ENCODE measurements around the gene LILRB1. TPM values are rescaled to one million over a fixed set of nuclear protein-coding genes. Genes with fewer than 3 reads are reported as not detected.

The LILRB1 gene
- total RNA-seq, 4 donors from 2014 or later = 1.4 to 5.0 (median 2.7) TPM

DNA sequence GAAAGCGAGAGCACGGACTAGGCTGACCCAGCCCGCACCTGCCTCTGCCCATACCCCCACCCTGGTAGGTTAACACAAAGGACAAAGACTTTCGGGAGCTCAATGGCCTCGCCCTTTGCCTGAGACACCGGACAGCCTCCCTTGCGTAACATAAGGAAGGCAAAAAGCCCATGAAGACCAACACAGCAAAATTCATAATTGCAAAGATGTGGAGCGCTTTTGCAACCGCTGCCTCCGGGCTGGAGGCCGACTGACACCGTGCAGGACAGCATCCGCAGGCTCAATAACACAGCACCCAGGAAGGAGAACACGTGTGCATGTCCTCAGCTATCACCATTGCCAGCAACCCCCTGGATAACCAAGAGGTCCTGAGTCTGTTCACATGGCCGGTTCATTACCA lies 21.5 kb upstream of the LILRB1 start:
- no peak for DNase-seq (ENCODE audit: extremely low spot score)
- 77% methylated on average over 12 of the region's 15 CpGs for WGBS
- peaks cover 0 to 48% (median 18%) of the 10 kb centered on the region in 4 donors for H3K9me3 ChIP-seq

DNA sequence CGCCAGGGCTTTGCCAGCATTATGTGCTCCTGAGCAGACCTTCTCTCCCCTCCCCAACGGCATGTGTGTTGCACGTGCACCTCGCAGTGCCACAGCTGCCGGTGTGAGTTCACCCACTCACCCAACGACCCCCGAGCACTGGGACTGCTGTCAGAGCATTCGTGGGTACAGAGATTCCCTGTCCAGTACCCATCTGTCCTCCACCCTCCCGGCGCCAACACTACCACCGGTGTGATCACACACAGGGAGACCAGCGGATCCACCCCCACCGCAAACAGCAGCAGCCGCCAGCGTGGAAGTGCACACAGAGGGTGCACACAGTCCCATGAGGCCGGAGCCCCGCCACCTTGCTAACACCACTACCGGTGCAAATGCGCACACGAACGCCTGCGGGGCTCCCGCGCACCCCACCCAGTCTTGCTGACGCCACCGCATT lies 20.9 kb upstream of the LILRB1 start:
- TF ChIP-seq POLR2AphosphoS5 (IDR thresholded peaks at IDR 0.05) = no peak
- TF ChIP-seq, protein P1, sequence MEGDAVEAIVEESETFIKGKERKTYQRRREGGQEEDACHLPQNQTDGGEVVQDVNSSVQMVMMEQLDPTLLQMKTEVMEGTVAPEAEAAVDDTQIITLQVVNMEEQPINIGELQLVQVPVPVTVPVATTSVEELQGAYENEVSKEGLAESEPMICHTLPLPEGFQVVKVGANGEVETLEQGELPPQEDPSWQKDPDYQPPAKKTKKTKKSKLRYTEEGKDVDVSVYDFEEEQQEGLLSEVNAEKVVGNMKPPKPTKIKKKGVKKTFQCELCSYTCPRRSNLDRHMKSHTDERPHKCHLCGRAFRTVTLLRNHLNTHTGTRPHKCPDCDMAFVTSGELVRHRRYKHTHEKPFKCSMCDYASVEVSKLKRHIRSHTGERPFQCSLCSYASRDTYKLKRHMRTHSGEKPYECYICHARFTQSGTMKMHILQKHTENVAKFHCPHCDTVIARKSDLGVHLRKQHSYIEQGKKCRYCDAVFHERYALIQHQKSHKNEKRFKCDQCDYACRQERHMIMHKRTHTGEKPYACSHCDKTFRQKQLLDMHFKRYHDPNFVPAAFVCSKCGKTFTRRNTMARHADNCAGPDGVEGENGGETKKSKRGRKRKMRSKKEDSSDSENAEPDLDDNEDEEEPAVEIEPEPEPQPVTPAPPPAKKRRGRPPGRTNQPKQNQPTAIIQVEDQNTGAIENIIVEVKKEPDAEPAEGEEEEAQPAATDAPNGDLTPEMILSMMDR (IDR thresholded peaks at IDR 0.05) = no peak
- TF ChIP-seq POLR2A (IDR thresholded peaks at IDR 0.05; ENCODE audit: low read depth) = no peak
- peaks cover 0 to 32% (median 0%) of the 10 kb centered on the region in 4 donors for H3K27me3 ChIP-seq
- no peak overlapping the region for H3K4me3 ChIP-seq
- intact Hi-C loops (cut with DNase I) = no loop called here
- no peaks in the 10 kb centered on the region for H3K36me3 ChIP-seq
- no peak overlapping the region for H3K27ac ChIP-seq (replicated peaks in 1 of 4)
- peak; percentile 68 for DNase-seq (ENCODE audit: extremely low spot score)
- no peaks in the 10 kb centered on the region for H3K4me1 ChIP-seq
- 91% methylated on average over 21 of the region's 26 CpGs for WGBS
- H3K9me3 ChIP-seq = peaks cover 0 to 49% (median 17%) of the 10 kb centered on the region in 4 donors

More for the DNA sequence above, 21.5 kb upstream of the LILRB1 start:
- H3K27ac ChIP-seq (replicated peaks in 1 of 4) = no peak overlapping the region
- intact Hi-C loops (cut with DNase I) = no loop called here
- H3K36me3 ChIP-seq = no peaks in the 10 kb centered on the region
- TF ChIP-seq, protein P1 (IDR thresholded peaks at IDR 0.05) = no peak
- H3K27me3 ChIP-seq = peaks cover 0 to 32% (median 0%) of the 10 kb centered on the region in 4 donors
- H3K4me3 ChIP-seq = no peak overlapping the region
- H3K4me1 ChIP-seq = no peaks in the 10 kb centered on the region

DNA sequence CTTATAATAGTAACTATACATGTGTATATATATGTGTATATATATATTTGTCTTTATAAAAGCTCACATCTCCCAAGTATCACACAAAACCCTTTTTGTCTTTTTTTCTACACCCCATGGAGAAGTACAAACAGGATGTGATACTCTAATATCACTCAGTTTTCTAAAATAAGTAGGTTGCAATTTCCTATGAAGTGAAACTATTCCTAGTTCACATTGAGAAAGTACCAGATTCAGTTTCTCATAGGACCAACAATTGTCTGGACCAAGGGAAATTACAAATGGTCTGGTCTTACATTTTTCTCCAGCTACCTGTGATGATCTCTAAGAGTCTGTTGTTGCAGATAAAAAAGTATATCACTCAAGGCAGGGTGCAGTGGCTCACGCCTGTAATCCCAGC lies 17.9 kb upstream of the LILRB1 start:
- H3K36me3 ChIP-seq = no peaks in the 10 kb centered on the region
- H3K27ac ChIP-seq (replicated peaks in 1 of 4) = no peak overlapping the region
- no peak overlapping the region for H3K4me3 ChIP-seq
- H3K4me1 ChIP-seq = no peaks in the 10 kb centered on the region
- TF ChIP-seq EP300 (IDR thresholded peaks at IDR 0.05) (no peak), POLR2A (IDR thresholded peaks at IDR 0.05; ENCODE audit: low read depth) (no peak), POLR2AphosphoS5 (IDR thresholded peaks at IDR 0.05) (no peak)
- TF ChIP-seq, protein P1 (IDR thresholded peaks at IDR 0.05) = no peak
- 83% methylated on average over 1 of the region's 1 CpG for WGBS
- peaks cover 0 to 30% (median 2%) of the 10 kb centered on the region in 4 donors for H3K9me3 ChIP-seq
- peaks cover 0 to 19% (median 0%) of the 10 kb centered on the region in 4 donors for H3K27me3 ChIP-seq
- intact Hi-C loops (cut with DNase I) = no loop called here
- peak; percentile 14 for DNase-seq (ENCODE audit: extremely low spot score)

DNA sequence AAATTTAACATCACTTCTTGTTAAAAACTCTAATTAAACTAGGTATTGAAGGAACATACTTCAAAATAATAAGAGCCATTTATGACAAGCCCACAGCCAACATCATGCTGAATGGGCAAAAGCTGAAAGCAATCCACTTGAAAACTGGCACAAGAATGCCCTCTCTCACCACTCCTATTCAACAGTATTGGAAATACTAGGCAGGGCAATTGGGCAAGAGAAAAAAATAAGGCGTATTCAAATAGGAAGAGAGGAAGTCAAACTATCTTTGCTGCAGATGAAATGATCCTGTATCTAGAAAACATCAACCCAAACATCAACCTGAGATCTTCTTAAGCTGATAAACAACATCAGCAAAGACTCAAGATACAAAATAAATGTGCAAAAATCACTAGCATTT lies 15.6 kb upstream of the LILRB1 start:
- DNase-seq (ENCODE audit: extremely low spot score) = peak; percentile 26
- H3K9me3 ChIP-seq = peaks cover 0 to 22% (median 0%) of the 10 kb centered on the region in 4 donors
- no peak overlapping the region for H3K27ac ChIP-seq (replicated peaks in 1 of 4)
- 81% methylated on average over 1 of the region's 1 CpG for WGBS
- no peak overlapping the region for H3K4me3 ChIP-seq
- H3K27me3 ChIP-seq = no peaks in the 10 kb centered on the region
- H3K36me3 ChIP-seq = no peaks in the 10 kb centered on the region
- no peaks in the 10 kb centered on the region for H3K4me1 ChIP-seq
- no peak for TF ChIP-seq POLR2AphosphoS5 (IDR thresholded peaks at IDR 0.05)
- TF ChIP-seq, protein P1 (IDR thresholded peaks at IDR 0.05) = no peak
- TF ChIP-seq EP300 (IDR thresholded peaks at IDR 0.05) = no peak
- TF ChIP-seq POLR2A (IDR thresholded peaks at IDR 0.05; ENCODE audit: low read depth) = no peak
- intact Hi-C loops (cut with DNase I) = no loop called here

DNA sequence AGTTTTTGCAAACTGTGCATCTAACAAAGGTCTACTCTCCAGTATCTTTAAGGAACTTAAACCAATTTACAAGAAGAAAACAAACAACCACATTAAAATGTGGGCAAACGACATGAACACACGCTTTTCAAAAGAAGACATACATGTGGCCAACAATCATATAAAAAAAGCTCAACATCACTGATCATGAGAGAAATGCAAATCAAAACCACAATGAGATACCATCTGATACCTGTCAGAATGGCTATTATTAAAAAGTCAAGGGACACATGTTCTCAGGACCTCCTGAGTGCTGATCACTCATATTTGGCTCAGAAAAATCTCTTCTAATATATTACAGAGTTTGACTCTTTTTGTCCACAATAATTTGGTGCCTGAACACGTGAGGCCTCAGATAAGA lies 14.2 kb upstream of the LILRB1 start:
- intact Hi-C loops (cut with DNase I) = no loop called here
- no peak overlapping the region for H3K27ac ChIP-seq (replicated peaks in 1 of 4)
- 79% methylated on average over 3 of the region's 3 CpGs for WGBS
- H3K4me3 ChIP-seq = no peak overlapping the region
- DNase-seq (ENCODE audit: extremely low spot score) = no peak
- peaks cover 0 to 10% (median 0%) of the 10 kb centered on the region in 4 donors for H3K9me3 ChIP-seq
- no peaks in the 10 kb centered on the region for H3K4me1 ChIP-seq
- H3K27me3 ChIP-seq = no peaks in the 10 kb centered on the region
- H3K36me3 ChIP-seq = no peaks in the 10 kb centered on the region
- TF ChIP-seq EP300 (IDR thresholded peaks at IDR 0.05) = no peak
- no peak for TF ChIP-seq POLR2A (IDR thresholded peaks at IDR 0.05; ENCODE audit: low read depth)
- no peak for TF ChIP-seq POLR2AphosphoS5 (IDR thresholded peaks at IDR 0.05)
- TF ChIP-seq, protein P1 (IDR thresholded peaks at IDR 0.05) = no peak

All from esophagus muscularis mucosa (tissue), 4 donors.